WTC11 (cell line): Measurements from ENCODE around the gene CDC25A. TPM values are rescaled to one million over a fixed set of nuclear protein-coding genes. Genes with fewer than 3 reads are reported as not detected.

Experiments
- ATAC-seq: fragments of 200-7000 bp; cut with Tn5 transposase; 2 replicates; pipeline ENCODE4 v1.10.0; 2021; ENCODE audit warnings: mild to moderate bottlenecking, moderate library complexity
- CTCF ChIA-PET: fragments of 300-600 bp; sonication (Branson Sonifier 250); formaldehyde crosslinking; loops from one replicate; lab custom pipeline; 2021; ENCODE audit warnings: antibody characterized with exemption; lab: Charles Lee
- POLR2A ChIA-PET: fragments of 350-600 bp; sonication (Branson Sonifier 250); formaldehyde crosslinking; loops from one replicate; lab custom pipeline; 2021; ENCODE audit warnings: antibody characterized with exemption; lab: Charles Lee
- DNase-seq: peaks from one replicate; pipeline ENCODE4 v3.0.0; 2021; ENCODE audit warnings: low spot score
- H3K27ac Mint-ChIP-seq: 2 replicates; pipeline ENCODE4 v1.8.0; 2021; ENCODE audit warnings: mixed read lengths
- H3K27me3 Mint-ChIP-seq: 2 replicates; pipeline ENCODE4 v1.8.0; 2021; ENCODE audit warnings: low read depth, mild to moderate bottlenecking, moderate library complexity, mixed read lengths
- H3K36me3 Mint-ChIP-seq: 2 replicates; pipeline ENCODE4 v1.8.0; 2021; ENCODE audit warnings: mixed read lengths
- H3K4me1 Mint-ChIP-seq: 2 replicates; pipeline ENCODE4 v1.8.0; 2022; ENCODE audit warnings: mixed read lengths
- H3K4me3 Mint-ChIP-seq: 2 replicates; pipeline ENCODE4 v1.8.0; 2021; ENCODE audit warnings: mild to moderate bottlenecking, moderate library complexity, mixed read lengths
- H3K9me3 Mint-ChIP-seq: 2 replicates; pipeline ENCODE4 v1.8.0; 2021; ENCODE audit warnings: mixed read lengths
- ATF1 ChIP-seq: sonication (generic); formaldehyde crosslinking; IDR thresholded peaks from 2 replicates; pipeline ENCODE4 v1.8.1; 2023; ENCODE audit warnings: mild to moderate bottlenecking, moderate library complexity, missing genetic modification reagents
- CBFB ChIP-seq: sonication (generic); formaldehyde crosslinking; IDR thresholded peaks from 2 replicates; pipeline ENCODE4 v1.8.1; 2022; ENCODE audit warnings: mild to moderate bottlenecking, low read depth, missing genetic modification reagents
- ETV6 ChIP-seq: sonication (generic); formaldehyde crosslinking; IDR thresholded peaks from 2 replicates; pipeline ENCODE4 v1.8.1; 2022; ENCODE audit warnings: mild to moderate bottlenecking, missing genetic modification reagents
- FOXP1 ChIP-seq: sonication (generic); formaldehyde crosslinking; IDR thresholded peaks from 2 replicates; pipeline ENCODE4 v1.8.0; 2022; ENCODE audit warnings: missing genetic modification reagents, mild to moderate bottlenecking, moderate library complexity, borderline replicate concordance
- GTF2I ChIP-seq: fragments of 250-450 bp; sonication (Bioruptor Pico); conservative IDR thresholded peaks from 2 replicates; pipeline ENCODE4 v1.4.0; 2021; ENCODE audit warnings: mild to moderate bottlenecking
- HMGA2 ChIP-seq: fragments of 250-450 bp; sonication (Bioruptor Pico); IDR thresholded peaks from 2 replicates; pipeline ENCODE4 v1.4.0; 2021; ENCODE audit warnings: mild to moderate bottlenecking, moderate library complexity
- IRF2 ChIP-seq: sonication (generic); formaldehyde crosslinking; IDR thresholded peaks from 2 replicates; pipeline ENCODE4 v1.8.0; 2022; ENCODE audit warnings: low read depth, missing genetic modification reagents, borderline replicate concordance
- JUN ChIP-seq: sonication (generic); formaldehyde crosslinking; IDR thresholded peaks from 2 replicates; pipeline ENCODE4 v1.8.0; 2023; ENCODE audit warnings: mild to moderate bottlenecking, missing genetic modification reagents
- MXD4 ChIP-seq: fragments of 250-450 bp; sonication (Bioruptor Pico); IDR thresholded peaks from 2 replicates; pipeline ENCODE4 v1.8.0; 2021; ENCODE audit warnings: mild to moderate bottlenecking, moderate library complexity, borderline replicate concordance
- NFATC4 ChIP-seq: fragments of 250-450 bp; sonication (Bioruptor Pico); IDR thresholded peaks from 2 replicates; pipeline ENCODE4 v1.9.0; 2021; ENCODE audit warnings: mild to moderate bottlenecking
- NFYB ChIP-seq: sonication (generic); formaldehyde crosslinking; conservative IDR thresholded peaks from 2 replicates; pipeline ENCODE4 v1.8.0; 2022; ENCODE audit warnings: low read depth, missing genetic modification reagents
- NR1H2 ChIP-seq: sonication (generic); formaldehyde crosslinking; IDR thresholded peaks from 2 replicates; pipeline ENCODE4 v1.9.0; 2021; ENCODE audit warnings: mild to moderate bottlenecking, moderate library complexity, missing genetic modification reagents
- TCF7 ChIP-seq: sonication (generic); formaldehyde crosslinking; IDR thresholded peaks from 2 replicates; pipeline ENCODE4 v1.8.0; 2022; ENCODE audit warnings: mild to moderate bottlenecking, low read depth, missing genetic modification reagents, moderate library complexity
- USF2 ChIP-seq: sonication (generic); formaldehyde crosslinking; IDR thresholded peaks from 2 replicates; pipeline ENCODE4 v1.8.1; 2023; ENCODE audit warnings: mild to moderate bottlenecking, missing genetic modification reagents, moderate library complexity
- ZNF138 ChIP-seq: sonication (generic); formaldehyde crosslinking; conservative IDR thresholded peaks from 2 replicates; pipeline ENCODE4 v1.8.1; 2022; ENCODE audit warnings: mild to moderate bottlenecking, moderate library complexity, missing genetic modification reagents
- ZNF232 ChIP-seq: sonication (generic); formaldehyde crosslinking; IDR thresholded peaks from 2 replicates; pipeline ENCODE4 v1.8.0; 2022; ENCODE audit warnings: mild to moderate bottlenecking, missing genetic modification reagents
- total RNA-seq: library from RNA; stranded (reverse); gene quantifications from 3 replicates; pipeline ENCODE4 v1.2.3, GENCODE V29; 2021
- TF ChIP-seq, protein P1 (sequence below): sonication (generic); formaldehyde crosslinking; IDR thresholded peaks from 2 replicates; pipeline ENCODE4 v1.8.1; 2022; ENCODE audit warnings: mild to moderate bottlenecking, missing genetic modification reagents, moderate library complexity, borderline replicate concordance
- TF ChIP-seq, protein P2 (sequence below): fragments of 200-600 bp; IDR thresholded peaks from 2 replicates; pipeline ENCODE4 v1.8.0; 2022; ENCODE audit warnings: antibody characterized with exemption
- TF ChIP-seq, protein P3 (sequence below): sonication (generic); formaldehyde crosslinking; IDR thresholded peaks from 2 replicates; pipeline ENCODE4 v1.8.1; 2023; ENCODE audit warnings: mild to moderate bottlenecking, missing genetic modification reagents

Gene CDC25A
- total RNA-seq, 1 experiment from 2014 or later: 57.6 TPM

DNA sequence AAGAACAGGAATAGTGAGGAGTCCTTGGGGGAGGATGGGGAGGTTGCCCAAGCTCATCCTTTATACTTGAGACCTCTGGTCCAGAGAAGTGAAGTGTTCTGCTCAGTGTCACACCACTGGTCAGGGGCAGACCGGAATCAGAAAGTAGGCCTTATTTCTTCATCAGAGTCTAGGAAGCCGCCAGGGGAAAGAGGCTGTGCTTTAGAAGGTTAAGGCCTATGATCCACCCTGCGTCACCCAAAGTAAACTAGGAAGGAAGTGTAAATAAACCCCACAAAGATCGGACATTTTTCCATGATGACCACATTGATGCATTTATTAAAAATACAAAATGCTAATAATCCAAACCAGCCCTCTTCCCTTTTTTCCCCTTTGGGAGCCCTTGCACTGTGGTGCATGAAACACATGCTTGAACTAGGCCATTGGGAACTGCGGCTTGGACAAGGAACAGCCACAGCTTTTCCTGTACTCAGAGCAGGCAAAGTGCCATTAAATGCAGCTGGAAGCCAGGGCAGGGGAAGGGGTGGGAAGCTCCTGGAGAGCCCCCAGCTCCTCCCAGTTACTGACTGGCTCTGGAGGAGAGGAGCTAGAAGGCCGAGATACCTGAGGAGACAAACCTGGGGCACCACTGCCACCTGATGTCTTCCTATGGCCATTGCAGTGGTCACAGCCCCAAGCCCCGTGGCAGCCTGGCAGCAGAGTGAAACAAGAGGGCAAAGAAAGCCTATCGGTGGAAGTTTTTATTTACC, 37.0 kb downstream of the CDC25A start:
- no peak overlapping the region for H3K27ac Mint-ChIP-seq
- ChIA-PET CTCF (interaction anchor here (0.5 to 5.4 kb wide), 77 partner anchors 9 to 719 kb away, joined by 3 to 145 read pairs (median 5); partner anchors contain the start of genes CDC25A and ZNF589), POLR2A (interaction anchor here (0.6 to 1.6 kb wide), 6 partner anchors 11 to 314 kb away, joined by 3 to 10 read pairs (median 4); no protein-coding TSS in a partner anchor)
- H3K4me1 Mint-ChIP-seq: peaks cover 7% of the 10 kb centered on the region
- H3K36me3 Mint-ChIP-seq: no peaks in the 10 kb centered on the region
- peak; percentile 90 for DNase-seq
- no peak overlapping the region for H3K4me3 Mint-ChIP-seq
- ATAC-seq: peak; percentile 99
- TF ChIP-seq, protein P1, sequence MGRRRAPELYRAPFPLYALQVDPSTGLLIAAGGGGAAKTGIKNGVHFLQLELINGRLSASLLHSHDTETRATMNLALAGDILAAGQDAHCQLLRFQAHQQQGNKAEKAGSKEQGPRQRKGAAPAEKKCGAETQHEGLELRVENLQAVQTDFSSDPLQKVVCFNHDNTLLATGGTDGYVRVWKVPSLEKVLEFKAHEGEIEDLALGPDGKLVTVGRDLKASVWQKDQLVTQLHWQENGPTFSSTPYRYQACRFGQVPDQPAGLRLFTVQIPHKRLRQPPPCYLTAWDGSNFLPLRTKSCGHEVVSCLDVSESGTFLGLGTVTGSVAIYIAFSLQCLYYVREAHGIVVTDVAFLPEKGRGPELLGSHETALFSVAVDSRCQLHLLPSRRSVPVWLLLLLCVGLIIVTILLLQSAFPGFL: no peak
- no peak for TF ChIP-seq ETV6 (CRISPR knock-in tag)
- TF ChIP-seq, protein P2, sequence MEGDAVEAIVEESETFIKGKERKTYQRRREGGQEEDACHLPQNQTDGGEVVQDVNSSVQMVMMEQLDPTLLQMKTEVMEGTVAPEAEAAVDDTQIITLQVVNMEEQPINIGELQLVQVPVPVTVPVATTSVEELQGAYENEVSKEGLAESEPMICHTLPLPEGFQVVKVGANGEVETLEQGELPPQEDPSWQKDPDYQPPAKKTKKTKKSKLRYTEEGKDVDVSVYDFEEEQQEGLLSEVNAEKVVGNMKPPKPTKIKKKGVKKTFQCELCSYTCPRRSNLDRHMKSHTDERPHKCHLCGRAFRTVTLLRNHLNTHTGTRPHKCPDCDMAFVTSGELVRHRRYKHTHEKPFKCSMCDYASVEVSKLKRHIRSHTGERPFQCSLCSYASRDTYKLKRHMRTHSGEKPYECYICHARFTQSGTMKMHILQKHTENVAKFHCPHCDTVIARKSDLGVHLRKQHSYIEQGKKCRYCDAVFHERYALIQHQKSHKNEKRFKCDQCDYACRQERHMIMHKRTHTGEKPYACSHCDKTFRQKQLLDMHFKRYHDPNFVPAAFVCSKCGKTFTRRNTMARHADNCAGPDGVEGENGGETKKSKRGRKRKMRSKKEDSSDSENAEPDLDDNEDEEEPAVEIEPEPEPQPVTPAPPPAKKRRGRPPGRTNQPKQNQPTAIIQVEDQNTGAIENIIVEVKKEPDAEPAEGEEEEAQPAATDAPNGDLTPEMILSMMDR: peak; percentile 69
- no peaks in the 10 kb centered on the region for H3K27me3 Mint-ChIP-seq
- H3K9me3 Mint-ChIP-seq: no peaks in the 10 kb centered on the region

- no peak overlapping the region for H3K27ac Mint-ChIP-seq
- TF ChIP-seq ZNF138 (no peak), JUN (CRISPR knock-in tag) (no peak), IRF2 (no peak), HMGA2 (no peak), ATF1 (CRISPR knock-in tag) (no peak), NFYB (CRISPR knock-in tag) (no peak), FOXP1 (CRISPR knock-in tag) (no peak), USF2 (CRISPR knock-in tag) (no peak), ZNF232 (CRISPR knock-in tag) (no peak), MXD4 (CRISPR knock-in tag) (no peak), TCF7 (no peak), NFATC4 (CRISPR knock-in tag) (no peak), NR1H2 (CRISPR knock-in tag) (no peak), GTF2I (CRISPR knock-in tag) (no peak), CBFB (CRISPR knock-in tag) (no peak)
- TF ChIP-seq, protein P3, sequence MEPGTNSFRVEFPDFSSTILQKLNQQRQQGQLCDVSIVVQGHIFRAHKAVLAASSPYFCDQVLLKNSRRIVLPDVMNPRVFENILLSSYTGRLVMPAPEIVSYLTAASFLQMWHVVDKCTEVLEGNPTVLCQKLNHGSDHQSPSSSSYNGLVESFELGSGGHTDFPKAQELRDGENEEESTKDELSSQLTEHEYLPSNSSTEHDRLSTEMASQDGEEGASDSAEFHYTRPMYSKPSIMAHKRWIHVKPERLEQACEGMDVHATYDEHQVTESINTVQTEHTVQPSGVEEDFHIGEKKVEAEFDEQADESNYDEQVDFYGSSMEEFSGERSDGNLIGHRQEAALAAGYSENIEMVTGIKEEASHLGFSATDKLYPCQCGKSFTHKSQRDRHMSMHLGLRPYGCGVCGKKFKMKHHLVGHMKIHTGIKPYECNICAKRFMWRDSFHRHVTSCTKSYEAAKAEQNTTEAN (CRISPR knock-in tag): no peak
- H3K27me3 Mint-ChIP-seq: no peaks in the 10 kb centered on the region; the same call in 1 of the 2 replicates
- H3K9me3 Mint-ChIP-seq: no peaks in the 10 kb centered on the region
- ATAC-seq (no peak), DNase-seq (no peak)
- ChIA-PET POLR2A (interaction anchor here (0.7 kb wide), 1 partner anchor 122 kb away, joined by 5 read pairs; no protein-coding TSS in a partner anchor), CTCF (interaction anchor here (0.6 kb wide), 1 partner anchor 14 kb away, joined by 3 read pairs; no protein-coding TSS in a partner anchor)
- no peaks in the 10 kb centered on the region for H3K36me3 Mint-ChIP-seq
- no peak overlapping the region for H3K4me3 Mint-ChIP-seq
- peaks cover 14% of the 10 kb centered on the region for H3K4me1 Mint-ChIP-seq
Measured at GRCh38 chr3:48143992-48144391, 44.2 kb downstream of the CDC25A start.
